Mesothelial cell of epicardium (in vitro differentiated cells): Measurements from ENCODE around the gene PLAAT3. TPM values are rescaled to one million over a fixed set of nuclear protein-coding genes. Genes with fewer than 3 reads are reported as not detected.

Source experiments
- DNase-seq, 2 experiments: peaks; one replicate each; pipeline ENCODE4 v3.0.0; 2021; ENCODE audit warnings: low spot score in 2 of 2; ENCODE audit not compliant: unreplicated experiment in 2 of 2
- H3K27ac Mint-ChIP-seq: 2 replicates; pipeline ENCODE4 v1.8.0; 2021; ENCODE audit warnings: mixed read lengths
- H3K27me3 Mint-ChIP-seq: 2 replicates; pipeline ENCODE4 v1.8.0; 2021; ENCODE audit warnings: low read depth, mixed read lengths
- H3K36me3 Mint-ChIP-seq: 2 replicates; pipeline ENCODE4 v1.8.0; 2021; ENCODE audit warnings: mixed read lengths
- H3K4me1 Mint-ChIP-seq: 2 replicates; pipeline ENCODE4 v1.8.0; 2021; ENCODE audit warnings: mixed read lengths
- H3K4me3 Mint-ChIP-seq: 2 replicates; pipeline ENCODE4 v1.8.0; 2021; ENCODE audit warnings: mild to moderate bottlenecking, moderate library complexity, mixed read lengths
- H3K9me3 Mint-ChIP-seq: 2 replicates; pipeline ENCODE4 v1.8.0; 2021; ENCODE audit warnings: mixed read lengths
- CTCF ChIP-seq: fragments of 200-600 bp; sonication (generic); IDR thresholded peaks from one replicate; pipeline ENCODE4 v1.5.0; 2021; ENCODE audit warnings: antibody characterized with exemption; ENCODE audit not compliant: unreplicated experiment
- total RNA-seq: library from RNA; stranded (reverse); gene quantifications from 3 replicates; pipeline ENCODE4 v1.2.1, GENCODE V29; 2021

PLAAT3 gene
- total RNA-seq, 1 donor from 2014 or later = 1.5 TPM

DNA sequence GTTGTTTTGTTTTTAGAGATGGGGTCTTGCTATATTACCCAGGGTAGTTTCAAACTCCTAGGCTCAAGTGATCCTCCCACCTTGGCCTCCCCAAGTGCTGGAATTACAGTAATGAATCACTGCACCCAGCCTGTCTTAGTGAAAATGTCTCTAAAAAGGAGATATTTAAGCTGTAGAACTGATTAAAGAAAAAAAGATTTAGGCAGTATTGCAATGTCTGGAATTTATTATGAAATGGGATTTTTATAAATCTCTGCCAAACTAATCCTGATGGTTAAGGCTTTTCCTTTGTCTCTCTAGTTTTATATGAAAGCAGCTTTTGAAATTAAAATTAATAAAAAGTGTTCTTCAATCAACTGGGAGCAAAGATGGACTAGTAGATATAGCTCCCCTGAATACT is 2.1 kb downstream of the PLAAT3 start:
- no peaks in the 10 kb centered on the region for H3K36me3 Mint-ChIP-seq
- peaks cover 18% of the 10 kb centered on the region for H3K27me3 Mint-ChIP-seq
- no peak overlapping the region for H3K4me3 Mint-ChIP-seq
- H3K4me1 Mint-ChIP-seq = peaks cover 30% of the 10 kb centered on the region
- no peaks in the 10 kb centered on the region for H3K9me3 Mint-ChIP-seq
- TF ChIP-seq CTCF = no peak
- no peak overlapping the region for H3K27ac Mint-ChIP-seq
- no peak for DNase-seq

DNA sequence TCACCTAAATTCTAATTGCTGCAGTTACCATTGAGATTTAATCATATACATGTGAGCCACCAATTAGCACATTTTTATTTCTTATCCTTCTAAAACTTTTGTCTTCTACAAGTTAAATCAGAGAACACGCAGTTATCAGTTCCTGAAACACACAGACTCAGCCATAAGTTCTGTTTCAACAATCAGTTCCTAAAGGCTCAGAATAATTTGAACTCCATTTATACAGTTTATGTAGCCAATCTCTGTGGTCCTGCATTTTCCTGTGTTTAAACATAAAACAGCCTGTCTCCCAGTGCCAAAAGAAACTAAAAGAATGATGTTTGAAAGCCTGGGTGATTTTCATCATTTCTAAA is 2.9 kb downstream of the PLAAT3 start:
- Mint-ChIP-seq H3K9me3 (no peaks in the 10 kb centered on the region), H3K27me3 (peaks cover 18% of the 10 kb centered on the region), H3K36me3 (no peaks in the 10 kb centered on the region), H3K27ac (no peak overlapping the region), H3K4me3 (no peak overlapping the region), H3K4me1 (peaks cover 30% of the 10 kb centered on the region)
- TF ChIP-seq CTCF = no peak
- no peak for DNase-seq

GRCh38 chr11:63610604-63611394 is 3.4 kb downstream of the PLAAT3 start:
- TF ChIP-seq CTCF = peak; percentile 8
- no peaks in the 10 kb centered on the region for H3K9me3 Mint-ChIP-seq
- no peak overlapping the region for H3K27ac Mint-ChIP-seq
- H3K4me3 Mint-ChIP-seq = no peak overlapping the region
- no peak for DNase-seq
- H3K27me3 Mint-ChIP-seq = peaks cover 18% of the 10 kb centered on the region
- H3K36me3 Mint-ChIP-seq = no peaks in the 10 kb centered on the region
- peaks cover 30% of the 10 kb centered on the region for H3K4me1 Mint-ChIP-seq

- H3K27me3 Mint-ChIP-seq = peaks cover 18% of the 10 kb centered on the region
- no peak for TF ChIP-seq CTCF
- peaks cover 30% of the 10 kb centered on the region for H3K4me1 Mint-ChIP-seq
- no peak overlapping the region for H3K27ac Mint-ChIP-seq
- no peak overlapping the region for H3K4me3 Mint-ChIP-seq
- no peaks in the 10 kb centered on the region for H3K9me3 Mint-ChIP-seq
- no peaks in the 10 kb centered on the region for H3K36me3 Mint-ChIP-seq
- DNase-seq = no peak
Observed at GRCh38 chr11:63609971-63610580, 4.2 kb downstream of the PLAAT3 start.

- TF ChIP-seq CTCF = no peak
- no peak for DNase-seq
- H3K27ac Mint-ChIP-seq = no peak overlapping the region
- H3K4me1 Mint-ChIP-seq = peaks cover 30% of the 10 kb centered on the region
- no peaks in the 10 kb centered on the region for H3K9me3 Mint-ChIP-seq
- peaks cover 15% of the 10 kb centered on the region for H3K27me3 Mint-ChIP-seq
- no peaks in the 10 kb centered on the region for H3K36me3 Mint-ChIP-seq
- no peak overlapping the region for H3K4me3 Mint-ChIP-seq
Observed at GRCh38 chr11:63609536-63609935, 4.7 kb downstream of the PLAAT3 start.
